HCT116 (cell line): ENCODE data around the gene FAM228A. TPM values are rescaled to one million over a fixed set of nuclear protein-coding genes. Genes with fewer than 3 reads are reported as not detected.

ENCODE experiments used
- ATAC-seq: fragments of 200-7000 bp; cut with Tn5 transposase; 2 replicates; pipeline ENCODE4 v1.9.1; 2020; ENCODE audit warnings: mild to moderate bottlenecking, moderate library complexity
- BruUV-seq: library from RNA; stranded (reverse); fragments of 400-500 nt; replicated peaks from 2 replicates; lab custom pipeline; 2021; lab: Mats Ljungman, UMichigan
- CTCF ChIA-PET: fragments of 300-600 bp; sonication (Branson Sonifier 250); formaldehyde crosslinking; loops from one replicate; lab custom pipeline; 2021; ENCODE audit warnings: antibody characterized with exemption; lab: Charles Lee
- POLR2A ChIA-PET: fragments of 300-600, 350-600 bp; sonication (Branson Sonifier 250); formaldehyde crosslinking; loops from one replicate; lab custom pipeline; 2021; ENCODE audit warnings: antibody characterized with exemption; lab: Charles Lee
- RAD21 ChIA-PET, 2 experiments: fragments of 300-600 bp; sonication (Branson Sonifier 250); formaldehyde crosslinking; loops; one replicate each; lab custom pipeline; 2023; ENCODE audit warnings: low total read pairs in 2 of 2; ENCODE audit not compliant: uncharacterized antibody in 2 of 2, unreplicated experiment in 2 of 2, low non-redundant PET in 1 of 2; lab: Charles Lee
- DNase-seq: peaks from one replicate; pipeline ENCODE4 v3.0.0-alpha.2; 2010; ENCODE audit warnings: low read depth, low spot score
- H2AFZ ChIP-seq: fragments of 200-600 bp; shearing (Covaris generic), sonication (generic); 2 replicates; pipeline ENCODE4 v1.6.1; 2017; ENCODE audit warnings: low read depth, mixed run types, mixed read lengths, antibody characterized with exemption, low read length; ENCODE audit not compliant: poor library complexity, severe bottlenecking
- H3K27ac ChIP-seq: 2 replicates; pipeline ENCODE4 v1.5.1; 2012; ENCODE audit warnings: low read depth, low read length
- H3K27me3 ChIP-seq: fragments of 200-600 bp; sonication (generic); 2 replicates; pipeline ENCODE4 v1.6.1; 2016; ENCODE audit warnings: mixed run types, low read length, mixed read lengths; ENCODE audit not compliant: insufficient read depth
- H3K36me3 ChIP-seq, 2 experiments: fragments of 200-500 bp in 1 of 2; fragments of 200-600 bp in 1 of 2; sonication (Bioruptor generic) in 1 of 2; sonication (generic) in 1 of 2; 2 replicates each; pipeline versions ENCODE4 v1.5.1 to v1.6.1; 2014 to 2016; ENCODE audit warnings: low read length in 2 of 2, inconsistent platforms in 1 of 2, mixed read lengths in 1 of 2, mixed run types in 1 of 2; ENCODE audit not compliant: insufficient read depth in 2 of 2, control insufficient read depth in 1 of 2
- H3K4me1 ChIP-seq, 2 experiments: fragments of 200-600 bp in 1 of 2; sonication (generic) in 1 of 2; 2 replicates each; pipeline versions ENCODE4 v1.5.1 to v1.6.1; 2012 to 2017; ENCODE audit warnings: low read length in 2 of 2, inconsistent platforms in 1 of 2, mild to moderate bottlenecking in 1 of 2, mixed read lengths in 1 of 2, mixed run types in 1 of 2, moderate library complexity in 1 of 2; ENCODE audit not compliant: insufficient read depth in 2 of 2, control insufficient read depth in 1 of 2
- H3K4me2 ChIP-seq: fragments of 200-600 bp; sonication (generic); 2 replicates; pipeline ENCODE4 v1.6.1; 2017; ENCODE audit warnings: mixed run types, low read length, mixed read lengths
- H3K4me3 ChIP-seq, 2 experiments: fragments of 200-600 bp in 1 of 2; sonication (generic) in 1 of 2; replicated peaks in 1 of 2; 2 replicates each; pipeline ENCODE4 v1.5.1; 2011 to 2016; ENCODE audit warnings: low read length in 2 of 2, control low read depth in 1 of 2, low read depth in 1 of 2, mild to moderate bottlenecking in 1 of 2, mixed read lengths in 1 of 2, mixed run types in 1 of 2
- H3K79me2 ChIP-seq: fragments of 200-600 bp; sonication (generic); 2 replicates; pipeline ENCODE4 v1.6.1; 2017; ENCODE audit warnings: mild to moderate bottlenecking, mixed run types, low read length, moderate library complexity, mixed read lengths; ENCODE audit not compliant: insufficient read depth
- H3K9ac ChIP-seq: fragments of 200-600 bp; sonication (generic); 2 replicates; pipeline ENCODE4 v1.6.1; 2016; ENCODE audit warnings: low read length, mixed read lengths
- H3K9me2 ChIP-seq: fragments of 200-600 bp; sonication (generic), shearing (Covaris generic); 2 replicates; pipeline ENCODE4 v1.6.1; 2017; ENCODE audit warnings: mixed run types, mild to moderate bottlenecking, moderate library complexity; ENCODE audit not compliant: insufficient read depth
- H3K9me3 ChIP-seq, 2 experiments: fragments of 200-500 bp in 1 of 2; fragments of 200-600 bp in 1 of 2; sonication (Bioruptor generic) in 1 of 2; sonication (generic) in 1 of 2; 2 replicates each; pipeline ENCODE4 v1.6.1; 2014 to 2017; ENCODE audit warnings: low read length in 2 of 2, mixed read lengths in 2 of 2, inconsistent platforms in 1 of 2, low read depth in 1 of 2, mild to moderate bottlenecking in 1 of 2, mixed run types in 1 of 2, moderate library complexity in 1 of 2; ENCODE audit not compliant: control insufficient read depth in 1 of 2, insufficient read depth in 1 of 2
- H4K20me1 ChIP-seq: fragments of 200-600 bp; sonication (generic), shearing (Covaris generic); 2 replicates; pipeline ENCODE4 v1.6.1; 2017; ENCODE audit warnings: mixed run types, mild to moderate bottlenecking, moderate library complexity; ENCODE audit not compliant: insufficient read depth
- ATF3 ChIP-seq: IDR thresholded peaks from 2 replicates; pipeline ENCODE4 v1.6.1; 2012
- CBX3 ChIP-seq: IDR thresholded peaks from 2 replicates; pipeline ENCODE4 v1.6.1; 2012; ENCODE audit warnings: low read depth
- CEBPB ChIP-seq: IDR thresholded peaks from 2 replicates; pipeline ENCODE4 v1.6.1; 2012; ENCODE audit warnings: low read depth
- CTCF ChIP-seq, 3 experiments: fragments of 200-600 bp in 1 of 3; sonication (generic) in 1 of 3; IDR thresholded peaks in 2 of 3; conservative IDR thresholded peaks in 1 of 3; 2 replicates each; pipeline ENCODE4 v1.5.1; 2012 to 2017; ENCODE audit warnings: low read depth in 2 of 3, low read length in 2 of 3, antibody characterized with exemption in 1 of 3, borderline replicate concordance in 1 of 3, control low read depth in 1 of 3, mild to moderate bottlenecking in 1 of 3, mixed read lengths in 1 of 3, mixed run types in 1 of 3, moderate library complexity in 1 of 3; ENCODE audit not compliant: insufficient read depth in 1 of 3
- EGR1 ChIP-seq: IDR thresholded peaks from 2 replicates; pipeline ENCODE4 v1.6.1; 2012; ENCODE audit warnings: low read depth
- EZH2 ChIP-seq: fragments of 200-600 bp; sonication (generic); IDR thresholded peaks from 2 replicates; pipeline ENCODE4 v1.6.1; 2017; ENCODE audit warnings: antibody characterized with exemption, mixed run types
- EZH2phosphoT487 ChIP-seq: fragments of 200-600 bp; IDR thresholded peaks from 2 replicates; pipeline ENCODE4 v1.6.1; 2018; ENCODE audit warnings: antibody characterized with exemption, borderline replicate concordance
- JUND ChIP-seq: IDR thresholded peaks from 2 replicates; pipeline ENCODE4 v1.6.1; 2012
- MAX ChIP-seq: IDR thresholded peaks from 2 replicates; pipeline ENCODE4 v1.6.1; 2012
- POLR2A ChIP-seq: IDR thresholded peaks from 2 replicates; pipeline ENCODE4 v1.7.0; 2011; ENCODE audit warnings: borderline replicate concordance; ENCODE audit not compliant: insufficient read depth, insufficient read length; ENCODE audit errors: extremely low read depth
- POLR2AphosphoS5 ChIP-seq: IDR thresholded peaks from 2 replicates; pipeline ENCODE4 v1.6.1; 2011; ENCODE audit warnings: mild to moderate bottlenecking, low read depth, low read length, moderate library complexity
- RAD21 ChIP-seq: IDR thresholded peaks from 2 replicates; pipeline ENCODE4 v1.6.1; 2012; ENCODE audit warnings: low read depth, mild to moderate bottlenecking
- REST ChIP-seq: IDR thresholded peaks from 2 replicates; pipeline ENCODE4 v1.6.1; 2012; ENCODE audit warnings: low read depth
- SIN3A ChIP-seq: IDR thresholded peaks from 2 replicates; pipeline ENCODE4 v1.6.1; 2012; ENCODE audit warnings: low read depth
- SP1 ChIP-seq: IDR thresholded peaks from 2 replicates; pipeline ENCODE4 v1.6.1; 2012; ENCODE audit warnings: low read depth
- SRF ChIP-seq: IDR thresholded peaks from 2 replicates; pipeline ENCODE4 v1.6.1; 2012; ENCODE audit warnings: low read depth
- TCF7L2 ChIP-seq: IDR thresholded peaks from 2 replicates; pipeline ENCODE4 v1.7.0; 2011; ENCODE audit warnings: borderline replicate concordance, inconsistent platforms; ENCODE audit not compliant: insufficient read depth, insufficient read length; ENCODE audit errors: extremely low read depth
- YY1 ChIP-seq: IDR thresholded peaks from 2 replicates; pipeline ENCODE4 v1.6.1; 2011; ENCODE audit warnings: low read length, low read depth, moderate library complexity, mild to moderate bottlenecking; ENCODE audit not compliant: insufficient replicate concordance; ENCODE audit errors: extremely low read depth
- ZBTB33 ChIP-seq: IDR thresholded peaks from 2 replicates; pipeline ENCODE4 v1.6.1; 2011; ENCODE audit warnings: mild to moderate bottlenecking, low read length, moderate library complexity; ENCODE audit not compliant: insufficient replicate concordance; ENCODE audit errors: extremely low read depth
- ZNF274 ChIP-seq: fragments of 200-500 bp; sonication (Bioruptor generic); IDR thresholded peaks from 2 replicates; pipeline ENCODE4 v1.6.1; 2014; ENCODE audit warnings: mild to moderate bottlenecking, low read depth, low read length, inconsistent platforms
- intact Hi-C: fragments of 100-400 bp; cut with micrococcal nuclease; formaldehyde crosslinking; loops from 2 replicates; pipeline ENCODE4 v1.10.0; 2022
- total RNA-seq: library from RNA; stranded (reverse); gene quantifications from one replicate; pipeline ENCODE4 v1.2.1, GENCODE V29; 2021; ENCODE audit not compliant: unreplicated experiment

Gene FAM228A
- total RNA-seq, 1 experiment from 2014 or later, result not detected

GRCh38 chr2:24206714-24207113, 31.9 kb downstream of the FAM228A start:
- CTCF ChIA-PET, result no interaction called here
- RAD21 ChIA-PET, result no interaction called here
- Histone ChIP-seq H3K4me3 (no peak overlapping the region), H3K79me2 (no peaks in the 10 kb centered on the region), H3K4me1 (no peaks in the 10 kb centered on the region), H3K4me2 (no peak overlapping the region), H2AFZ (no peak overlapping the region), H3K9ac (no peak overlapping the region), H3K9me2 (no peaks in the 10 kb centered on the region), H3K36me3 (no peaks in the 10 kb centered on the region; a peak in 1 of 4 replicates), H3K27ac (no peak overlapping the region), H3K27me3 (no peaks in the 10 kb centered on the region), H3K9me3 (no peaks in the 10 kb centered on the region), H4K20me1 (no peaks in the 10 kb centered on the region)
- no peak for DNase-seq
- BruUV-seq, result no TSS peak
- intact Hi-C loops, result no loop called here
- TF ChIP-seq SRF (no peak), SIN3A (no peak), YY1 (no peak), POLR2AphosphoS5 (no peak), EGR1 (no peak), JUND (no peak), POLR2A (no peak), CBX3 (no peak), MAX (no peak), ZBTB33 (no peak), EZH2 (no peak), ZNF274 (no peak), TCF7L2 (no peak), CTCF (IDR thresholded peaks at IDR 0.05 in 2 of 3, conservative IDR thresholded peaks at IDR 0.05 in 1 of 3; ENCODE audit: borderline replicate concordance in 1 of 3, insufficient read depth in 1 of 3, low read depth in 2 of 3, low read length in 2 of 3) (no peak), CEBPB (no peak), REST (no peak), ATF3 (no peak), RAD21 (no peak), EZH2phosphoT487 (no peak), SP1 (no peak)
- ATAC-seq, result no peak
- POLR2A ChIA-PET, result no interaction called here
